Measurements from ENCODE around the gene THRB.
"Not testable (repeated sequence)": the region's sequence is repeated elsewhere in the genome, so short reads cannot be mapped to it uniquely, and the experiment has no call there.

THRB gene

DNA sequence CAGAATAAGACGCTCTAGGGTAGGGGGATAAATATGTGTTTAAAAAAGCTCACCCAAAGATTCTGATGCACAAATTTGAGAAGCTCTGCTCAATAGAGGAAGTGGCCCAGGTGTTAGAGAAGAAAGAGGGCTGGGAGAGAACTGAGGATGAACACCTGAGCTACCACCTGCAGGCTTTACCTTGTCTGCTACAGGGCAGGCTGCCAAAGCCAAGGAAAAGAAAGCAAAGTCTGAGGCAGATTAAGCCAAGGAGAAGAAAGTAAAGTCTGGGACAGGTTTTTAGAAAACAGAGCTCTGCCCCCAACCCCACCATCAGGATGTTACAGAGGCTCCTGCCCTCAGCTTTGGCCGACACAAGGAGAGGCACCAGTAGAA lies 92.9 kb downstream of the THRB start:
- no peak for DNase-seq (ENCODE audit: low read depth)

- no peak for DNase-seq (ENCODE audit: low read depth)
These were observed 93.4 kb downstream of the THRB start for GRCh38 chr3:24401090-24401810.

DNA sequence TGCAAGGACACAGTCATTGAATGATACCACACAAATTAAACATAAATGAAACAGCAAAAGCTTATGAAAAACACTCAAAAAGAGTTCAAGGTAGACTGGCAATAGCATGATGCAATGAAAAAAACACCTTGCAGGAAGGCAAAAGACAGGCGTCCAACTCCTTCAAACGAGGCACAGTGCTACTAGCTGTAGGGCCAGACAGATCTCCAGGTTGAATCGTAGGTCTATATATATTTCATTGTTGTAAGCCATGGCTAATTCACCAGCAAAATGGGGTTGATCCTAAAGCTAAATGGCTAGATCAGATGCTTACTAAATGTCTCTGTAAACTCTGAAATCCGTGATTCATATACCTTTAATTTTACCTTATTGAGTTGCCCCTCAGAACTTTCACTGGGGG lies 94.2 kb downstream of the THRB start:
- DNase-seq (ENCODE audit: low read depth), result no peak

DNA sequence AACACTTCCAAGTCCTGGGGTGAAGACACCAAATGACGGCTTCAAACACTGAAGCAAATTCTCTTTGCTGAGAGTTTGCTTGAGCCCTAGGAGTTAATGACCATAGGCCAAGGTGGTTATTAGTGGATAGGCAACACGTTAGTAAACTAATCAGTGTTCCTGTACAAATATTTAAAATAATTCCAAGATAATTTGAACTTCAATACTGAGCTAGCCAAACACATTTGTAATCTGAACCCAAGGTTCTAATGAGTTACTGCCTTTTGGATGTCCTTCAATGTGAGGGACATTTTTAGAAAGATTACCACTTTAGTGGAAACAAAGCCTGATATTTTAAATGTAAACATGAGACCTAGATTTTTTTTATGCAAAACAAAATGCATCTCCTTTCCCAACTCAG lies 94.6 kb downstream of the THRB start:
- DNase-seq (ENCODE audit: low read depth), result no peak

GRCh38 chr3:24399614-24400013 lies 95.0 kb downstream of the THRB start:
- DNase-seq (ENCODE audit: low read depth), result no peak

- not testable (repeated sequence) for DNase-seq (ENCODE audit: low read depth)
These were observed 95.9 kb downstream of the THRB start for GRCh38 chr3:24398712-24399111.

GRCh38 chr3:24396338-24396737 lies 98.3 kb downstream of the THRB start:
- DNase-seq (ENCODE audit: low read depth), result no peak

- DNase-seq (ENCODE audit: low read depth), result no peak
These were observed 99.9 kb downstream of the THRB start for GRCh38 chr3:24394754-24395153.

- no peak for DNase-seq (ENCODE audit: low read depth)
These were observed 101.3 kb downstream of the THRB start for GRCh38 chr3:24393316-24393715.

- no peak for DNase-seq (ENCODE audit: low read depth)
These were observed 104.2 kb downstream of the THRB start for GRCh38 chr3:24390169-24391130.

- no peak for DNase-seq (ENCODE audit: low read depth)
These were observed 105.3 kb downstream of the THRB start for GRCh38 chr3:24389108-24390090.

DNA sequence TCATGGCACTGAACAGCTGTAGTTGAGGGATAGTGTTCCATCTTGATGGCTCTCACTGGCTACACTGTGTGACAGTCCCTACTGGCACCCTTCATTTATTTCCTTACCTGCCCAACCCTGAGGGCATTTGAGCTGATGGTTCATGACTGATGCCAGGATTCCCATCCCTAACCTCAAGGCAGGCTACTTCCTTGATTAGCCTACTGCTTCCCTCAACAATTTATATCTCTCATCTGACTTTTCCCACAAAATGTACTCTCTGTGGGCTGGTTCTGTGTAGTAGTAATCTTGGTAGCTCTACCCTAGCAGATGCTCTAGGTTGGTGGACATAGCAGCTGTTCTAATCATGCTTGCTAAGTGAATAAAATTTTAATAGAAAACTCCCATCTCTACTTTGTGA lies 106.0 kb downstream of the THRB start:
- no peak for DNase-seq (ENCODE audit: low read depth)

DNA sequence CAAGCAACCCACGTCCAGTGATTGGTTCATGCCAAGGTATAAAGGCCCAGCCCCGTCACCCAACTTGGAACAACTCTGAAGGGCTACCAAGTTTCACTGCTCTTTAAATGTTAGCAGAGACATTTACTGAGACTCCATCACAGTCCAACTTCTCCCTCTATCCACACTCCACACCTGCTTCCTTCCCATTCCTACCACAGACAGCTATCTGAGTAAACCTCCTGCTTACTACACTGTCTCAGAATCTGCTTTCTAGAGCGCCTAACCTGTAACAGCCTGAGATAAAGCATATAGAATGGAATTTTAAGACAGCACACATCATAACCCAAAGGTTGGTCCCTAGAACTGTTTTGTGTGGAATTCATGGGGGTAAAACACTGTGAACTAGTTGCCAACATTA lies 106.5 kb downstream of the THRB start:
- DNase-seq (ENCODE audit: low read depth), result no peak

- DNase-seq (ENCODE audit: low read depth), result no peak
These were observed 107.2 kb downstream of the THRB start for GRCh38 chr3:24387493-24387892.

- DNase-seq (ENCODE audit: low read depth), result no peak
These were observed 107.7 kb downstream of the THRB start for GRCh38 chr3:24387000-24387399.

DNA sequence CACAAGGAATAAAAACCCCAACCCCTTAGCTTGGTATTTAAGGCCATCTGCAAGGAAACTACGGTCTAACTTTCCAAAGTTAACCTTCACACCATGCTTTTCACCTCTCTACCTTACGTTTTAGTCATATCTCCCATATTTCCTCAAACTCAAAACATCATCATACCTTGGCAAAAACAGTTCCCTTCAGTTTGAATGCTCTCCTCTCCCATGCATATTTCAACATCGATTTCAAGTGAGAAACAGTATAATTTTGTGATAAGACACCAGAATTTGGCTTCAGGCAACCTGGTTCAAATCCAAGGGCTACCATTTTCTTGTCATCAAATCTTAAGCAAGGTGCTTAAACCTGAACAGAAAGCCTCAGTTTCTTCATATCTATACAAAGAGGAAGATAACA lies 108.2 kb downstream of the THRB start:
- no peak for DNase-seq (ENCODE audit: low read depth)

DNA sequence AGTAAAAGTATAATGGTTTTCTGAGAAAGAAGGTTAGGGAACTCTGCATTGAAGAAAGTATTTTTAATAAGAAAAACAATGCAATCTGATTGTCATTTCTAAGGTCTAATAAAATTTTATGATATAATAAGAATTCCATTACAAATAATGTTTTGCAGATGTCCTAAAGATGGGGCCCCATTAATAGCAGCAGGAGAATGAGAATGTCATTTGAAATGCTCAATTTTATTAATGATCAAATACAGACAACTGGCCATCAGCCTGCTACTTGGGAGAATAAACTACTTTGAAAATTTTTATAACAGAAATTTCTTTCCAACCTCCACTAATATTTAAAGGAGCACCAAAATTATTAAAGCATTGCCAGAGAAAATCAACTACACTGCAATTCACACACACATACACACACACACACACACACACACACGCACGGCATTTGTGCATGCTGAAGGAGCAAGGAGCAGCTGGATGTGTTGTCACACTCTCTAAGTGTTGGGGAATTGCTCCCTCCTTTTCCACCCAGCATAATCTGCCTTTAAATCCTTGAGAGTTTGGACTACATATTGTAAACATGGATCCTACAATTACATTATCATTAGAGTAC lies 109.5 kb downstream of the THRB start:
- no peak for DNase-seq (ENCODE audit: low read depth)

DNA sequence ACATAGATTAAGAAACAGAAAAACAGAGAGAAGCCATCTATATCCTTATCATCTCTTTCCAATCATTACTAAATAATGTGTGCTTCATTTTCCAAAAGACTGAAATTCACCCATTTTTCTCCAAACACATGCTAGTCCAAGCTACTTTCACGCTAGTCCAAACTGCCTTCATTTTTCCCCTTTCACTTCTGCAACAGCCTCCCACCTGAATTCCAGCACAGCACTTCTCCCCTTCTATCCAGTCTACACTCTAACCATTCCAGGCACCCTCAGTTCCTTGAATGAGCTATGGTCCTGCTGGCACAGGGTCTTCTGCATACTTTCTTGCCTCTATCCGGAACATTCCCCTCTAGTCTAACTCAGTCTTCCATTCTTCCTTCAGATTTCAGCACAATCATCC lies 112.0 kb downstream of the THRB start:
- DNase-seq (ENCODE audit: low read depth), result no peak

- DNase-seq (ENCODE audit: low read depth), result no peak
These were observed 114.7 kb downstream of the THRB start for GRCh38 chr3:24379936-24380335.

GRCh38 chr3:24378313-24378712 lies 116.3 kb downstream of the THRB start:
- no peak for DNase-seq (ENCODE audit: low read depth)

DNA sequence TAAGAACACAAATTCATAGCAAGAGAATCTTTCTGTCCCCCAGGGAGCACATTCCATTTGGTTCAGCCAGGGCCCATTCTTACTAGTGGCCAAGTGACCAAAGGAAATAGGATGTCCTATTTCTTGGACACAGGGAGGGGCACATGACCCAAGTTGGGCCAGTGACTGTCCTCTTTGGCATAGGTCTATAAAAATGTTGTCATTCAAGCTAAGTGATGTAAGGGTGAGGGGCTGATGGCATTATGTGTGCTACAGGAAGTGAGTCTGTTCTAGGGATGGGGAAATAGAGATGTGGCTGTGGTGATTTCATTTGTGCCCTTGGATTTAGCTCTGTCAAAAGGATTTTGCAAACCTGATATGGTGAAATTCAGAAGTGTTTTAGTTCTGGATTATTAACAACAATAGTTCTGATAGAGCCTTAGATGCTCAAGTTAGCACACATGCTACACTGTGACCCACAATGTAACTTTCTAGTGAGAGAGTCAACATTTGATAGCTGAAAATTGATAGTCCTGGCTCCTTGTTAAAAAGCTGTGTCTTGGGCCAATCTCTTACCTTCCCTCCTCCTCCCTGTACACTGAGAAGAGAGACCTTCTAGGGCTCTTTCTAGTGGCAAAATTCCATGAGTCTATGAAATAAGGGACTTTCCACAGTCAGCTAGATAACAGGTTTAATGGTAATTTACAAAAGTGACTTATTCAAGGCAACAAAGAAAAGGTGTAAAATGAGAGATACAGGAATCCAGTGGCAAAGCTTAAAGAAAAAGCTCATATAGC lies 117.2 kb downstream of the THRB start:
- no peak for DNase-seq (ENCODE audit: low read depth)

Data from activated T-cell treated with anti-CD3 and anti-CD28 coated beads for 48 hours (primary cell).